WTC11 (cell line): ENCODE measurements around the gene PSPC1.

Source experiments
- CBFB ChIP-seq: sonication (generic); formaldehyde crosslinking; IDR thresholded peaks from 2 replicates; pipeline ENCODE4 v1.8.1; 2022; ENCODE audit warnings: mild to moderate bottlenecking, low read depth, missing genetic modification reagents
- ESRRA ChIP-seq: sonication (generic); formaldehyde crosslinking; IDR thresholded peaks from 2 replicates; pipeline ENCODE4 v1.8.1; 2022; ENCODE audit warnings: mild to moderate bottlenecking, missing genetic modification reagents, borderline replicate concordance
- FOXP4 ChIP-seq: sonication (generic); formaldehyde crosslinking; IDR thresholded peaks from 2 replicates; pipeline ENCODE4 v1.8.0; 2022; ENCODE audit warnings: mild to moderate bottlenecking, missing genetic modification reagents
- KAT7 ChIP-seq: sonication (generic); formaldehyde crosslinking; IDR thresholded peaks from 2 replicates; pipeline ENCODE4 v1.8.1; 2023; ENCODE audit warnings: missing genetic modification reagents, mild to moderate bottlenecking, borderline replicate concordance
- PREB ChIP-seq: sonication (generic); formaldehyde crosslinking; IDR thresholded peaks from 2 replicates; pipeline ENCODE4 v1.8.1; 2022; ENCODE audit warnings: mild to moderate bottlenecking, missing genetic modification reagents, moderate library complexity, borderline replicate concordance
- PRRX2 ChIP-seq: fragments of 250-450 bp; sonication (Bioruptor Pico); IDR thresholded peaks from 2 replicates; pipeline ENCODE4 v1.8.0; 2021; ENCODE audit warnings: mild to moderate bottlenecking
- ZNF219 ChIP-seq: sonication (generic); formaldehyde crosslinking; IDR thresholded peaks from 2 replicates; pipeline ENCODE4 v1.8.0; 2023; ENCODE audit warnings: missing genetic modification reagents, mild to moderate bottlenecking, borderline replicate concordance
- ZNF263 ChIP-seq: sonication (generic); formaldehyde crosslinking; IDR thresholded peaks from 2 replicates; pipeline ENCODE4 v1.8.1; 2022; ENCODE audit warnings: low read depth, mild to moderate bottlenecking, moderate library complexity, missing genetic modification reagents
- TF ChIP-seq, protein P1 (sequence below): fragments of 200-600 bp; IDR thresholded peaks from 2 replicates; pipeline ENCODE4 v1.8.0; 2022; ENCODE audit warnings: antibody characterized with exemption
- TF ChIP-seq, protein P2 (sequence below): sonication (generic); formaldehyde crosslinking; IDR thresholded peaks from 2 replicates; pipeline ENCODE4 v1.8.1; 2023; ENCODE audit warnings: mild to moderate bottlenecking, missing genetic modification reagents
- TF ChIP-seq, protein P3 (sequence below): sonication (generic); formaldehyde crosslinking; IDR thresholded peaks from 2 replicates; pipeline ENCODE4 v1.8.0; 2022; ENCODE audit warnings: mild to moderate bottlenecking, missing genetic modification reagents
- TF ChIP-seq, protein P4 (sequence below): fragments of 250-450 bp; sonication (Bioruptor Pico); IDR thresholded peaks from 2 replicates; pipeline ENCODE4 v1.9.0; 2021; ENCODE audit warnings: mild to moderate bottlenecking
- TF ChIP-seq, protein P5 (sequence below): sonication (generic); formaldehyde crosslinking; IDR thresholded peaks from 2 replicates; pipeline ENCODE4 v1.8.0; 2022; ENCODE audit warnings: mild to moderate bottlenecking, missing genetic modification reagents
- TF ChIP-seq, protein P6 (sequence below): sonication (generic); formaldehyde crosslinking; IDR thresholded peaks from 2 replicates; pipeline ENCODE4 v1.8.1; 2023; ENCODE audit warnings: mild to moderate bottlenecking, missing genetic modification reagents, moderate library complexity

DNA sequence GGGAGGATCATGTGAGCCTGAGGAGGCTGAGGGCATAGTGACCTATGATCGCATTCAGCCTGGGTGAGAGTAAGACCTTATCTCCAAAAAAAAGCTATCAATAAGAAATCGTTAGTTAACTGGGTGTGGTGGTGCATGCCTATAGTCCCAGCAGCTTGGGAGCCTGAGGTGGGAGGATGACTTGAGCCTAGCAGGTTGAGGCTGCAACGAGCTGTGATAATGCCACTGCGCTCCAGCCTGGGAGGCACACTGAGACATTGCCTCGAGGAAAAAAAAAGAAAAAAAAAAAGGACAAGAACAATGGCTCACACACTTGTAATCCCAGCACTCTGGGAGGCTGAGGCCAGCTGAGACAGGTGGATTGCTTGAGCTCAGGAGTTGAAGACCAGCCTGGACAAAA, 16.2 kb downstream of the PSPC1 start:
- TF ChIP-seq FOXP4 (CRISPR knock-in tag) = no peak
- TF ChIP-seq, protein P1, sequence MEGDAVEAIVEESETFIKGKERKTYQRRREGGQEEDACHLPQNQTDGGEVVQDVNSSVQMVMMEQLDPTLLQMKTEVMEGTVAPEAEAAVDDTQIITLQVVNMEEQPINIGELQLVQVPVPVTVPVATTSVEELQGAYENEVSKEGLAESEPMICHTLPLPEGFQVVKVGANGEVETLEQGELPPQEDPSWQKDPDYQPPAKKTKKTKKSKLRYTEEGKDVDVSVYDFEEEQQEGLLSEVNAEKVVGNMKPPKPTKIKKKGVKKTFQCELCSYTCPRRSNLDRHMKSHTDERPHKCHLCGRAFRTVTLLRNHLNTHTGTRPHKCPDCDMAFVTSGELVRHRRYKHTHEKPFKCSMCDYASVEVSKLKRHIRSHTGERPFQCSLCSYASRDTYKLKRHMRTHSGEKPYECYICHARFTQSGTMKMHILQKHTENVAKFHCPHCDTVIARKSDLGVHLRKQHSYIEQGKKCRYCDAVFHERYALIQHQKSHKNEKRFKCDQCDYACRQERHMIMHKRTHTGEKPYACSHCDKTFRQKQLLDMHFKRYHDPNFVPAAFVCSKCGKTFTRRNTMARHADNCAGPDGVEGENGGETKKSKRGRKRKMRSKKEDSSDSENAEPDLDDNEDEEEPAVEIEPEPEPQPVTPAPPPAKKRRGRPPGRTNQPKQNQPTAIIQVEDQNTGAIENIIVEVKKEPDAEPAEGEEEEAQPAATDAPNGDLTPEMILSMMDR = no peak
- TF ChIP-seq, protein P2, sequence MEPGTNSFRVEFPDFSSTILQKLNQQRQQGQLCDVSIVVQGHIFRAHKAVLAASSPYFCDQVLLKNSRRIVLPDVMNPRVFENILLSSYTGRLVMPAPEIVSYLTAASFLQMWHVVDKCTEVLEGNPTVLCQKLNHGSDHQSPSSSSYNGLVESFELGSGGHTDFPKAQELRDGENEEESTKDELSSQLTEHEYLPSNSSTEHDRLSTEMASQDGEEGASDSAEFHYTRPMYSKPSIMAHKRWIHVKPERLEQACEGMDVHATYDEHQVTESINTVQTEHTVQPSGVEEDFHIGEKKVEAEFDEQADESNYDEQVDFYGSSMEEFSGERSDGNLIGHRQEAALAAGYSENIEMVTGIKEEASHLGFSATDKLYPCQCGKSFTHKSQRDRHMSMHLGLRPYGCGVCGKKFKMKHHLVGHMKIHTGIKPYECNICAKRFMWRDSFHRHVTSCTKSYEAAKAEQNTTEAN (CRISPR knock-in tag) = no peak
- no peak for TF ChIP-seq ZNF263
- no peak for TF ChIP-seq KAT7
- no peak for TF ChIP-seq PRRX2
- TF ChIP-seq ZNF219 (CRISPR knock-in tag) = no peak
- TF ChIP-seq, protein P3, sequence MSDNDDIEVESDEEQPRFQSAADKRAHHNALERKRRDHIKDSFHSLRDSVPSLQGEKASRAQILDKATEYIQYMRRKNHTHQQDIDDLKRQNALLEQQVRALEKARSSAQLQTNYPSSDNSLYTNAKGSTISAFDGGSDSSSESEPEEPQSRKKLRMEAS (CRISPR knock-in tag) = no peak
- no peak for TF ChIP-seq CBFB (CRISPR knock-in tag)
- TF ChIP-seq ESRRA (CRISPR knock-in tag) = no peak
- TF ChIP-seq PREB = no peak
- TF ChIP-seq, protein P4, sequence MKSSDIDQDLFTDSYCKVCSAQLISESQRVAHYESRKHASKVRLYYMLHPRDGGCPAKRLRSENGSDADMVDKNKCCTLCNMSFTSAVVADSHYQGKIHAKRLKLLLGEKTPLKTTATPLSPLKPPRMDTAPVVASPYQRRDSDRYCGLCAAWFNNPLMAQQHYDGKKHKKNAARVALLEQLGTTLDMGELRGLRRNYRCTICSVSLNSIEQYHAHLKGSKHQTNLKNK (CRISPR knock-in tag) = no peak
- TF ChIP-seq, protein P5, sequence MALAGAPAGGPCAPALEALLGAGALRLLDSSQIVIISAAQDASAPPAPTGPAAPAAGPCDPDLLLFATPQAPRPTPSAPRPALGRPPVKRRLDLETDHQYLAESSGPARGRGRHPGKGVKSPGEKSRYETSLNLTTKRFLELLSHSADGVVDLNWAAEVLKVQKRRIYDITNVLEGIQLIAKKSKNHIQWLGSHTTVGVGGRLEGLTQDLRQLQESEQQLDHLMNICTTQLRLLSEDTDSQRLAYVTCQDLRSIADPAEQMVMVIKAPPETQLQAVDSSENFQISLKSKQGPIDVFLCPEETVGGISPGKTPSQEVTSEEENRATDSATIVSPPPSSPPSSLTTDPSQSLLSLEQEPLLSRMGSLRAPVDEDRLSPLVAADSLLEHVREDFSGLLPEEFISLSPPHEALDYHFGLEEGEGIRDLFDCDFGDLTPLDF (CRISPR knock-in tag) = no peak
- TF ChIP-seq, protein P6, sequence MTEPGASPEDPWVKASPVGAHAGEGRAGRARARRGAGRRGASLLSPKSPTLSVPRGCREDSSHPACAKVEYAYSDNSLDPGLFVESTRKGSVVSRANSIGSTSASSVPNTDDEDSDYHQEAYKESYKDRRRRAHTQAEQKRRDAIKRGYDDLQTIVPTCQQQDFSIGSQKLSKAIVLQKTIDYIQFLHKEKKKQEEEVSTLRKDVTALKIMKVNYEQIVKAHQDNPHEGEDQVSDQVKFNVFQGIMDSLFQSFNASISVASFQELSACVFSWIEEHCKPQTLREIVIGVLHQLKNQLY (CRISPR knock-in tag) = no peak
